ENCODE results near the gene BMERB1. TPM values are rescaled to one million over a fixed set of nuclear protein-coding genes. Genes with fewer than 3 reads are reported as not detected.

Gene BMERB1
- total RNA-seq, 1 donor from 2014 or later: 75.3 TPM

DNA sequence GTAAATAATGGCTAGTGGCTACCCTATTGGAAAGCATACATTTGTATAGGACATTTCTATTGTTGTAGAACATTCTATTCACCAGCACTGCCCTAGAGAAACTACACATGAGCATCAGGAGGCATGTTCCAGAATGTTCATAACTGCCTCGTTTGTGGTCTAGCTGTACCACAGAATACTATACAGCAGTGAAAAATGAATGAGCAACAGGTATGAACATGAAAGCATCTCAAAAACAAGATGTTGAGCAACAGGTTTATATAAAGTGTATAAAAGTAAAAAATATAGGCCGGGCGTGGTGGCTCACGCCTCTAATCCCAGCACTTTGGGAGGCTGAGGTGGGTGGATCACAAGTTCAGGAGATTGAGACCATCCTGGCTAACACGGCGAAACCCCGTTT lies 91.7 kb downstream of the BMERB1 start:
- Histone ChIP-seq H3K36me3 (no peaks in the 10 kb centered on the region), H3K27me3 (ENCODE audit: low read depth) (no peaks in the 10 kb centered on the region), H3K4me3 (no peak overlapping the region), H3K4me1 (peaks cover 24% of the 10 kb centered on the region), H3K27ac (replicated peaks) (no peak overlapping the region), H3K9me3 (replicated peaks) (no peaks in the 10 kb centered on the region)
- no peak for DNase-seq
- intact Hi-C loops (cut with micrococcal nuclease): no loop called here
- TF ChIP-seq, protein P1, sequence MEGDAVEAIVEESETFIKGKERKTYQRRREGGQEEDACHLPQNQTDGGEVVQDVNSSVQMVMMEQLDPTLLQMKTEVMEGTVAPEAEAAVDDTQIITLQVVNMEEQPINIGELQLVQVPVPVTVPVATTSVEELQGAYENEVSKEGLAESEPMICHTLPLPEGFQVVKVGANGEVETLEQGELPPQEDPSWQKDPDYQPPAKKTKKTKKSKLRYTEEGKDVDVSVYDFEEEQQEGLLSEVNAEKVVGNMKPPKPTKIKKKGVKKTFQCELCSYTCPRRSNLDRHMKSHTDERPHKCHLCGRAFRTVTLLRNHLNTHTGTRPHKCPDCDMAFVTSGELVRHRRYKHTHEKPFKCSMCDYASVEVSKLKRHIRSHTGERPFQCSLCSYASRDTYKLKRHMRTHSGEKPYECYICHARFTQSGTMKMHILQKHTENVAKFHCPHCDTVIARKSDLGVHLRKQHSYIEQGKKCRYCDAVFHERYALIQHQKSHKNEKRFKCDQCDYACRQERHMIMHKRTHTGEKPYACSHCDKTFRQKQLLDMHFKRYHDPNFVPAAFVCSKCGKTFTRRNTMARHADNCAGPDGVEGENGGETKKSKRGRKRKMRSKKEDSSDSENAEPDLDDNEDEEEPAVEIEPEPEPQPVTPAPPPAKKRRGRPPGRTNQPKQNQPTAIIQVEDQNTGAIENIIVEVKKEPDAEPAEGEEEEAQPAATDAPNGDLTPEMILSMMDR (IDR thresholded peaks at IDR 0.05; ENCODE audit: borderline replicate concordance): no peak

- Histone ChIP-seq H3K36me3 (no peaks in the 10 kb centered on the region), H3K27me3 (ENCODE audit: low read depth) (no peaks in the 10 kb centered on the region), H3K27ac (replicated peaks) (no peak overlapping the region), H3K4me3 (no peak overlapping the region), H3K4me1 (peaks cover 18% of the 10 kb centered on the region), H3K9me3 (replicated peaks) (no peaks in the 10 kb centered on the region)
- DNase-seq: no peak
- intact Hi-C loops (cut with micrococcal nuclease): no loop called here
- TF ChIP-seq, protein P1 (IDR thresholded peaks at IDR 0.05; ENCODE audit: borderline replicate concordance): no peak
These were observed 92.3 kb downstream of the BMERB1 start for GRCh38 chr16:15526731-15527130.

DNA sequence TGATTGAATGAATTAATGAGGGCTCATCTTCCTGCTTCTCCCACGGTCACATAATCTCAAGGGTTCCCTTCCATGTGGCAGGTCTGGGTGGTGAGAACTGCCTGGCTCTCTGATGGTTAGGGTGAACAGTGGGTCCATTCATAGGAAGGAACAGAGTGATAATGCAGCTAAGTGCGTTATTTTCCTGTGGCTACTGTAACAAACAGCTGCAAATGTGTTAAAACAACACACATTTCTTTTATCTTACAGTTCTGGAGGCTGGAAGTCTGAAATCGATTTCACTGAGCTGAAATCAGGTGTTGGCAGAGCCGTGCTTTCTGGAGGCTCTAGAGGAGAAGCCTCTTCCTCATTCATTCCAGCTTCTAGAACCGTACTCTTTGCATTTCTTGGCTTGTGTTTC lies 95.3 kb downstream of the BMERB1 start:
- no peaks in the 10 kb centered on the region for H3K4me1 ChIP-seq
- no peak overlapping the region for H3K4me3 ChIP-seq
- H3K27ac ChIP-seq (replicated peaks): no peak overlapping the region
- H3K27me3 ChIP-seq (ENCODE audit: low read depth): no peaks in the 10 kb centered on the region
- peaks cover 3% of the 10 kb centered on the region for H3K36me3 ChIP-seq
- TF ChIP-seq, protein P1 (IDR thresholded peaks at IDR 0.05; ENCODE audit: borderline replicate concordance): no peak
- intact Hi-C loops (cut with micrococcal nuclease): no loop called here
- H3K9me3 ChIP-seq (replicated peaks): no peaks in the 10 kb centered on the region
- no peak for DNase-seq

- no peak overlapping the region for H3K27ac ChIP-seq (replicated peaks)
- intact Hi-C loops (cut with micrococcal nuclease): no loop called here
- TF ChIP-seq, protein P1 (IDR thresholded peaks at IDR 0.05; ENCODE audit: borderline replicate concordance): no peak
- no peaks in the 10 kb centered on the region for H3K4me1 ChIP-seq
- no peak overlapping the region for H3K4me3 ChIP-seq
- peaks cover 5% of the 10 kb centered on the region for H3K36me3 ChIP-seq
- H3K9me3 ChIP-seq (replicated peaks): no peaks in the 10 kb centered on the region
- H3K27me3 ChIP-seq (ENCODE audit: low read depth): no peaks in the 10 kb centered on the region
- DNase-seq: no peak
These were observed 95.7 kb downstream of the BMERB1 start for GRCh38 chr16:15530085-15530484.

DNA sequence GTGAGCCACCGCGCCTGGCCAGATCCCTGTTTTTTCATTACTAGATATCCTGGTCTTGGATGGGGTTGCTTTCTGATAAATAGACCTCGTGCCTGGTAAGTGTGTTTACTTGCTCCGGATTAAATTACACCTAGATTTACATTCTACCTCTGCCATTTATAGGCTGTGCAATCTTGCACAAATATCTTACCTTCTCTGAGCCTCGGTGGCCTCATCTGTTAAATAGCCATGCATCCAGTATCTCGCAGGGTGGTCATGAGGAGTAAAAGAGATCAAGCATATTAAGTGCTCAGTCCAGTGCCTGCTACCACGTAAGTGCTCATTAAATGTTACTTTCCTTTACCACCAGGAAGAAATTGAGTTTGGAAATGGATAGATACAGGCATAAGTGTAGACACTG lies 98.4 kb downstream of the BMERB1 start:
- TF ChIP-seq, protein P1 (IDR thresholded peaks at IDR 0.05; ENCODE audit: borderline replicate concordance): no peak
- no peak overlapping the region for H3K27ac ChIP-seq (replicated peaks)
- peaks cover 5% of the 10 kb centered on the region for H3K36me3 ChIP-seq
- H3K9me3 ChIP-seq (replicated peaks): no peaks in the 10 kb centered on the region
- no peak overlapping the region for H3K4me3 ChIP-seq
- H3K27me3 ChIP-seq (ENCODE audit: low read depth): no peaks in the 10 kb centered on the region
- intact Hi-C loops (cut with micrococcal nuclease): no loop called here
- DNase-seq: no peak
- H3K4me1 ChIP-seq: no peaks in the 10 kb centered on the region

DNA sequence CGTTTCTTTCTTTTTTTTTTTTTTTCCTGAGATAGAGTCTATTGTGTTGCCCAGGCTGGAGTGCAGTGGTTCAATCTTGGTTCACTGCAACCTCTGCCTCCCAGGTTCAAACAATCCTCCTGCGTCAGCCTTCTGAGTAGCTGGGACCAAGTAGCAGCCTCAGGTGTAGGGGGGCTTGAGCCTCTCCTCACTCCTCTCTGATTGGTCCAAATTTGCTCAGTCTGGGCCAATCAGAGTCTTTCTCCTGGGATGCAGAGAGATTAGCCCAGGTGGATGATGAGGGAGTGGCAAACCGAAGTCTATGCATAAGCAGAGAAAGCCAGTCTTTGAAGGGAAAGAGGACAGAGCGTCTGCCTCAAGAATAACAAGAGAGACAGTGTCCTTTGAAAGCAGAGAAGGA lies 99.0 kb downstream of the BMERB1 start:
- no peaks in the 10 kb centered on the region for H3K9me3 ChIP-seq (replicated peaks)
- no peaks in the 10 kb centered on the region for H3K27me3 ChIP-seq (ENCODE audit: low read depth)
- intact Hi-C loops (cut with micrococcal nuclease): no loop called here
- peaks cover 5% of the 10 kb centered on the region for H3K36me3 ChIP-seq
- no peak overlapping the region for H3K4me3 ChIP-seq
- DNase-seq: no peak
- TF ChIP-seq, protein P1 (IDR thresholded peaks at IDR 0.05; ENCODE audit: borderline replicate concordance): no peak
- no peak overlapping the region for H3K27ac ChIP-seq (replicated peaks)
- no peaks in the 10 kb centered on the region for H3K4me1 ChIP-seq
